Stimulated activated CD4-positive, alpha-beta T cell treated with anti-CD3 and anti-CD28 coated beads, Interleukin-1b, Interleukin-23, amount 100 ng/mL, for 1 hour (primary cell): ENCODE measurements around the gene EML3.
A peak's percentile ranks its signal among the peaks of the same experiment; 100 is the strongest.
"Not testable (repeated sequence)": the region's sequence is repeated elsewhere in the genome, so short reads cannot be mapped to it uniquely, and the experiment has no call there.

Experiments used
- DNase-seq, 2 donors: peaks; one replicate each; pipeline ENCODE4 v3.0.0-alpha.2; 2020; ENCODE audit warnings: low read depth in 2 of 2

Gene EML3

GRCh38 chr11:62616957-62617356 is 4.4 kb upstream of the EML3 start:
- not testable (repeated sequence) for DNase-seq

- no peak for DNase-seq
These were observed 2.9 kb upstream of the EML3 start for GRCh38 chr11:62615521-62615920.

GRCh38 chr11:62614275-62614674 is 1.7 kb upstream of the EML3 start:
- DNase-seq, result no peak

- no peak for DNase-seq
These were observed 760 bp upstream of the EML3 start for GRCh38 chr11:62613291-62613778.

- DNase-seq, result no peak
These were observed 740 bp downstream of the EML3 start for GRCh38 chr11:62611705-62612365.

- DNase-seq, result no peak
These were observed 1.5 kb downstream of the EML3 start for GRCh38 chr11:62610814-62611704.

- DNase-seq, result no peak
These were observed 2.2 kb downstream of the EML3 start for GRCh38 chr11:62610403-62610802.

- DNase-seq, result no peak
These were observed 3.8 kb downstream of the EML3 start for GRCh38 chr11:62608776-62609175.

- DNase-seq, result no peak
These were observed 4.9 kb downstream of the EML3 start for GRCh38 chr11:62607714-62608113.

GRCh38 chr11:62605902-62606301 is 6.7 kb downstream of the EML3 start:
- no peak for DNase-seq

- DNase-seq, result no peak
These were observed 7.1 kb downstream of the EML3 start for GRCh38 chr11:62605467-62605866.

- DNase-seq, result no peak
These were observed 8.0 kb downstream of the EML3 start for GRCh38 chr11:62604460-62605120.

- no peak for DNase-seq
These were observed 8.7 kb downstream of the EML3 start for GRCh38 chr11:62603776-62604299.

- DNase-seq, result no peak
These were observed 9.5 kb downstream of the EML3 start for GRCh38 chr11:62603072-62603408.

GRCh38 chr11:62602141-62603071 is 10.2 kb downstream of the EML3 start:
- DNase-seq, result no peak

GRCh38 chr11:62601372-62602140 is 11.0 kb downstream of the EML3 start, which contains the start of gene MTA2:
MTA2 (minus strand) TSS chr11:62601865; CDS start chr11:62601450, 415 bp downstream.
- DNase-seq, result peak; percentile 98 to 99

GRCh38 chr11:62601122-62601371 is 11.5 kb downstream of the EML3 start:
- DNase-seq, result no peak

- DNase-seq, result no peak
These were observed 12.0 kb downstream of the EML3 start for GRCh38 chr11:62600367-62601121.

GRCh38 chr11:62599901-62600300 is 12.7 kb downstream of the EML3 start:
- no peak for DNase-seq
